K562 (cell line): ENCODE results near the gene IBA57. TPM values are rescaled to one million over a fixed set of nuclear protein-coding genes. Genes with fewer than 3 reads are reported as not detected.

Experiments used
- AFF1 ChIP-seq, 2 experiments: fragments of 450-650 bp; IDR thresholded peaks; 2 replicates each; pipeline ENCODE4 v1.6.1; 2018; ENCODE audit warnings: mild to moderate bottlenecking in 2 of 2, low read depth in 1 of 2; ENCODE audit not compliant: partially characterized antibody in 2 of 2
- CREB3 ChIP-seq: fragments of 450-650 bp; conservative IDR thresholded peaks from 2 replicates; pipeline ENCODE4 v1.6.1; 2016; ENCODE audit warnings: missing genetic modification characterization, low read depth, mild to moderate bottlenecking, missing compliant biosample characterization, moderate library complexity
- DLX4 ChIP-seq: fragments of 250-450 bp; sonication (Bioruptor Pico); IDR thresholded peaks from 2 replicates; pipeline ENCODE4 v1.6.1; 2021; ENCODE audit warnings: mild to moderate bottlenecking
- NR4A1 ChIP-seq, 2 experiments: fragments of 250-450 bp in 1 of 2; fragments of 450-650 bp in 1 of 2; sonication (Bioruptor Pico) in 1 of 2; IDR thresholded peaks; 2 replicates each; pipeline versions ENCODE4 v1.4.0 to v1.6.1; 2016 to 2020; ENCODE audit warnings: mild to moderate bottlenecking in 2 of 2, missing compliant biosample characterization in 1 of 2, missing genetic modification characterization in 1 of 2, moderate library complexity in 1 of 2
- POLR2H ChIP-seq: IDR thresholded peaks from 2 replicates; pipeline ENCODE4 v1.6.1; 2016; ENCODE audit warnings: missing genetic modification characterization, low read depth, mild to moderate bottlenecking, control low read depth, missing compliant biosample characterization, moderate library complexity
- PRDM10 ChIP-seq: fragments of 450-650 bp; IDR thresholded peaks from 2 replicates; pipeline ENCODE4 v1.6.1; 2018; ENCODE audit not compliant: partially characterized antibody
- SIX5 ChIP-seq, 2 experiments: IDR thresholded peaks; 2 replicates each; pipeline ENCODE4 v1.6.1; 2011; ENCODE audit warnings: low read length in 2 of 2, borderline replicate concordance in 1 of 2, low read depth in 1 of 2, mild to moderate bottlenecking in 1 of 2, moderate library complexity in 1 of 2; ENCODE audit not compliant: insufficient read depth in 1 of 2
- TBL1XR1 ChIP-seq, 2 experiments: IDR thresholded peaks; 2 replicates each; pipeline ENCODE4 v1.6.1; 2012; ENCODE audit warnings: improper control_type of control experiment in 2 of 2, low read length in 2 of 2, mild to moderate bottlenecking in 1 of 2
- THAP7 ChIP-seq: fragments of 250-450 bp; sonication (Bioruptor Pico); IDR thresholded peaks from 2 replicates; pipeline ENCODE4 v1.5.0; 2021
- ZKSCAN3 ChIP-seq: fragments of 250-450 bp; sonication (Bioruptor Pico); IDR thresholded peaks from 2 replicates; pipeline ENCODE4 v1.4.0; 2020
- ZNF445 ChIP-seq: fragments of 250-450 bp; sonication (Bioruptor Pico); IDR thresholded peaks from 2 replicates; pipeline ENCODE4 v1.4.0; 2020; ENCODE audit warnings: low read depth, mild to moderate bottlenecking, moderate library complexity
- ZNF740 ChIP-seq, 3 experiments: fragments of 200-800 bp in 1 of 3; sonication (Bioruptor generic) in 1 of 3; sonication (generic) in 1 of 3; formaldehyde crosslinking in 1 of 3; IDR thresholded peaks; 2 replicates each; pipeline versions ENCODE4 v1.6.1 to v1.8.0; 2016 to 2022; ENCODE audit warnings: mild to moderate bottlenecking in 2 of 3, missing compliant biosample characterization in 2 of 3, missing genetic modification characterization in 2 of 3, missing genetic modification reagents in 1 of 3
- polyA plus RNA-seq, 8 experiments: library from polyadenylated mRNA; depleted of rRNA in 4 of 8; stranded (reverse) in 5 of 8; unstranded in 3 of 8; fragments of >200 nt; fragmentation: Nextera tagmentation in 2 of 8; fragmentation: Illumina TruSeq in 1 of 8; extraction: Ambion mirVana in 2 of 8; extraction: Trizol in 1 of 8; gene quantifications; 2 replicates each; pipeline versions ENCODE4 v1.2.1 to v1.2.3, GENCODE V29; 2011 to 2014; ENCODE audit warnings: inconsistent platforms in 1 of 8, missing spikeins in 1 of 8
- total RNA-seq, 7 experiments: library from RNA; depleted of rRNA in 6 of 7; stranded (reverse); fragments of >200 nt in 6 of 7; fragmentation: Illumina TruSeq in 2 of 7; extraction: Trizol in 2 of 7; gene quantifications; 2 replicates each; pipeline versions ENCODE4 v1.2.1 to v1.2.3, GENCODE V29; 2011 to 2021; ENCODE audit warnings: low replicate concordance in 1 of 7

Gene IBA57
- total and polyA plus RNA-seq, 9 of the 15 experiments (the other 6 are each of a cell fraction or from before 2014, with no cell fraction given), result 0.77 to 15.5 (median 2.7) TPM

- TF ChIP-seq TBL1XR1 (IDR thresholded peaks at IDR 0.05; ENCODE audit: low read length in 2 of 2), result peak in 1 of 2 experiments; percentile 75; a peak in 3 of 4 replicates
- TF ChIP-seq DLX4 (CRISPR knock-in tag), result no peak
- peak; percentile 96 for TF ChIP-seq POLR2H
- TF ChIP-seq AFF1 (IDR thresholded peaks at IDR 0.05; ENCODE audit: low read depth in 1 of 2, partially characterized antibody in 2 of 2), result no peak
- peak; percentile 26 to 35; a peak in 2 of 4 replicates for TF ChIP-seq SIX5 (IDR thresholded peaks at IDR 0.05; ENCODE audit: borderline replicate concordance in 1 of 2, insufficient read depth in 1 of 2, low read depth in 1 of 2, low read length in 2 of 2)
- TF ChIP-seq CREB3, result no peak
- no peak for TF ChIP-seq ZKSCAN3
- 0 out of 2 replicates have a peak, but pooled peaks have one; percentile 23 for TF ChIP-seq ZNF445 (CRISPR knock-in tag)
- TF ChIP-seq PRDM10, result peak; percentile 66
- peak; percentile 92 for TF ChIP-seq THAP7
- no peak; the same call in 1 of the 2 replicates for TF ChIP-seq NR4A1 (CRISPR knock-in tag; IDR thresholded peaks at IDR 0.05)
- peak; percentile 91 for TF ChIP-seq NR4A1 (tag; IDR thresholded peaks at IDR 0.05)
- TF ChIP-seq ZNF740 (CRISPR knock-in tag; IDR thresholded peaks at IDR 0.05), result peak; percentile 96
- peak in 1 of 2 experiments; percentile 92; a peak in 2 of 4 replicates for TF ChIP-seq ZNF740 (tag; IDR thresholded peaks at IDR 0.05)
These were observed at the start of gene IBA57 (continued) for GRCh38 chr1:228165372-228166169.
